ENCODE results near the gene MRPS22.

DNA sequence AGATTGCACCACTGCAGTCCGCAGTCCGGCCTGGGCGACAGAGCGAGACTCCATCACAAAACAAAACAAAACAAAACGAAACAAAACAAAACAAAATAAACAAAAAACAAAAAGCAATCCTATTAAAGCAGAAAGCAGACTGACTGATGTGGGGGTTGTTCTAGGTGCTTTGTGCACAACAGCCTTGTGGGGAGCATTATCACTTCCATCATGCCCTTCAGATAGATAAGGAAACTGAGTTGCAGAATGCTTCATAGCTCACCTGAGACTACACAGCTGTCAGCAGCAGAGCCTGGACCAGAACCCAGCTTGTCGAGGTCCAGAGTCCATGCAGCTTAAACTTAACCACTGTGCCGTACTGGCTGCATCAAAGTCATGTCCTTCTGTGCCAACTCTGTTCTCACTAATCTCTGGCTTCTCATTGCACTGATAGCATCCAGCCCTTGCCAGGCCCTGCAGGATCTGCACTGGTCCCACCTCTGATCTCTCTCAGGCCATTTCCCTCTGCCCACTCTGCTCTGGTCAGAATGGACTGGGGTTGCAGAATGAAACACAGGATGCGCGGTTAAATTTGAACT lies 47.6 kb upstream of the MRPS22 start:
- TF ChIP-seq, protein P1, sequence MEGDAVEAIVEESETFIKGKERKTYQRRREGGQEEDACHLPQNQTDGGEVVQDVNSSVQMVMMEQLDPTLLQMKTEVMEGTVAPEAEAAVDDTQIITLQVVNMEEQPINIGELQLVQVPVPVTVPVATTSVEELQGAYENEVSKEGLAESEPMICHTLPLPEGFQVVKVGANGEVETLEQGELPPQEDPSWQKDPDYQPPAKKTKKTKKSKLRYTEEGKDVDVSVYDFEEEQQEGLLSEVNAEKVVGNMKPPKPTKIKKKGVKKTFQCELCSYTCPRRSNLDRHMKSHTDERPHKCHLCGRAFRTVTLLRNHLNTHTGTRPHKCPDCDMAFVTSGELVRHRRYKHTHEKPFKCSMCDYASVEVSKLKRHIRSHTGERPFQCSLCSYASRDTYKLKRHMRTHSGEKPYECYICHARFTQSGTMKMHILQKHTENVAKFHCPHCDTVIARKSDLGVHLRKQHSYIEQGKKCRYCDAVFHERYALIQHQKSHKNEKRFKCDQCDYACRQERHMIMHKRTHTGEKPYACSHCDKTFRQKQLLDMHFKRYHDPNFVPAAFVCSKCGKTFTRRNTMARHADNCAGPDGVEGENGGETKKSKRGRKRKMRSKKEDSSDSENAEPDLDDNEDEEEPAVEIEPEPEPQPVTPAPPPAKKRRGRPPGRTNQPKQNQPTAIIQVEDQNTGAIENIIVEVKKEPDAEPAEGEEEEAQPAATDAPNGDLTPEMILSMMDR (IDR thresholded peaks at IDR 0.05) = no peak
- TF ChIP-seq POLR2A (IDR thresholded peaks at IDR 0.05) = no peak

Data from testis (tissue), 2 donors.